Stimulated activated CD4-positive, alpha-beta T cell treated with anti-CD3 and anti-CD28 coated beads, TNF-alpha, amount 100 ng/mL, for 1 hour (primary cell): Measurements from ENCODE around the gene ANGEL2.
A peak's percentile ranks its signal among the peaks of the same experiment; 100 is the strongest.
"Not testable (repeated sequence)": the region's sequence is repeated elsewhere in the genome, so short reads cannot be mapped to it uniquely, and the experiment has no call there.

Experiments used
- DNase-seq, 3 donors: peaks; one replicate each; pipeline ENCODE4 v3.0.0-alpha.2; 2020; ENCODE audit warnings: low read depth in 3 of 3, low spot score in 1 of 3

ANGEL2 gene, protein sequence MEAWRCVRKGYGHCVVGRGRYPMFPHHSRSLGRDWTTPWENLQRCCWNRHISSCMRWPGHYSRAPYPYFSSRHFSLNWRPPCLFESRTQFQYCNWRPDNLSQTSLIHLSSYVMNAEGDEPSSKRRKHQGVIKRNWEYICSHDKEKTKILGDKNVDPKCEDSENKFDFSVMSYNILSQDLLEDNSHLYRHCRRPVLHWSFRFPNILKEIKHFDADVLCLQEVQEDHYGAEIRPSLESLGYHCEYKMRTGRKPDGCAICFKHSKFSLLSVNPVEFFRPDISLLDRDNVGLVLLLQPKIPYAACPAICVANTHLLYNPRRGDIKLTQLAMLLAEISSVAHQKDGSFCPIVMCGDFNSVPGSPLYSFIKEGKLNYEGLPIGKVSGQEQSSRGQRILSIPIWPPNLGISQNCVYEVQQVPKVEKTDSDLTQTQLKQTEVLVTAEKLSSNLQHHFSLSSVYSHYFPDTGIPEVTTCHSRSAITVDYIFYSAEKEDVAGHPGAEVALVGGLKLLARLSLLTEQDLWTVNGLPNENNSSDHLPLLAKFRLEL

DNA sequence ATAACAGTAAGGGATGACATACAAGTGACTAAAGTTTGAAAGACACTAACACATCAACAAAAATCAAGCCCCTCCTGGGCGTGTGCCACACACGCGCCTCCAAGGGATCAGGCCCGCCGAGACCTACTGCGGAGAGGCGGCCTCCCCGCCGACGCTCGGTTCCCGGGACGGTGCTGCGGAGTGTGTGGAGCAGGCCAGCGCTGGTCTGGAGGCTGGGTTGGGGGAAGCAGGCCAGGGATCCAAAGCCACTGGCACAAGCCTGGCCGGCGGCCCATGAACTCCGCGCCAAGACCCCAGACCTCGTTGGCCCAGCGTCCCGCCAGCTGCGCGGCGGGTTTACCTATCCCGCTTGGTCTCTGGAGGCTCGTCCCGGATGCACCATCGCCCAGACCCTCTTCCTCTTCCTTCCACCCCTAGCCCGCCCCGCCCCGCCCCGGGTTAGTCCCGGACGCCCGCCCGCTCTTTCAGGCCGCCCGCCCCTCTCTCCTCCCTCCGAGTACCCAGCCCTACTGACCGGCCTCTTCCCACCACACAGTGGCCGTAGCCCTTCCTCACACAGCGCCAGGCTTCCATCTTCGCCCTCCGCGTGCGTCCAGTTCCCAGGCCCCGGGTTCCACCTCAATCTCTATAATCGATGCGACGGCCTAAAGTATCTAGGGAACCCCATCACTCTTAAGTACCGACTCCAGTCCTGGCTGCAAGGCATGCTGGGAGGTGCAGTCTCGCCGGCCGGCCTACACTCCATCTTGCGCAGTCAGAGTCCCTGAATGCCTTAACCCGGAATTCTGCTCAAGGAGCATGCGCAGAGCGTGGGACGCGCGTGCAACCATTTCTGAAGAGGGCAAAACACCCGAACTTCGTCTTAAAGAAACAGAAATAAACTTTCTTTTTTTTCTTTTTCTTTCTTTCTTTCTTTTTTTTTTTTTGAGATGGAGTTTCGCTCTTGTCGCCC is at the start of gene ANGEL2:
TSS of gene ANGEL2 (minus strand) at position 769 of the 952 bp plus-strand sequence. CDS start at position 573, 196 bp downstream.
- DNase-seq = peak; percentile 89 to 91 (median 89)

GRCh38 chr1:213061263-213061662 is 45.6 kb upstream of the ANGEL2 start:
- DNase-seq = no peak

GRCh38 chr1:213060836-213061235 is 45.2 kb upstream of the ANGEL2 start:
- DNase-seq = no peak

DNA sequence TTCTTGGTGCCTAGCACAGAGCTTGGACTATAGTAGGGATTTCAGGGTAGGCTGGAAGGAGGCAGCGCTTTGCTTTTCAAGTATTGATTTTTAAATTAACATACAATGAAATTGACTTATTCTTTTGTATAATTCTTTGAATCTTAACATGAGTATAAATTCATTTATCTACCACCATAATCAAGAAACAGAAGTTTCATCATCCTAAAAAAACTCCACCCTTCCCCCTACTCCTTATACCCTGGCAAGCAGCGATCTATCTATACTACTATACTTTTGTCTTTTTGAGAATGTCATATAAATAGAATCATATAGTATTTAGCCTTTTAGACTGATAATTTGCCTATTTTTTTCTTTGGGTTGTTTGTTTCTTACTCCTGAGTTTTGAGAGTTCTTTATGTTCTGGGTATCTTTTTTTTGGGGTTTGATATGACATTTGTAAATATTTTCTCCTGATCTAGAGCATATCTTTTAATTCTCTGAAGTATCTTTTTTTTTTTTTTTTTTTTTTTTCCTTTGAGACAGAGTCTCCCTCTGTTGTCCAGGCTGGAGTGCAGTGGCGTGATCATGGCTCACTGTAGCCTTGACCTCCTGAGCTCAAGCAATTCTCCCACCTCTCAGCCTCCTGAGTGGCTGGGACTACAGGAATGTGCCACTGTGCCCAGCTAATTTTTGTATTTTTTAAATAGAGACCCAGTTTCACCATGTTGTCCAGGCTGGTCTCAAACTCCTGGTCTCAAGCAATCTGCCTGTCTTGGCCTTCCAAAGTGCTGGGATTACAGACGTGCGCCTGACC is 41.8 kb upstream of the ANGEL2 start:
- no peak for DNase-seq

GRCh38 chr1:213055767-213056166 is 40.1 kb upstream of the ANGEL2 start:
- DNase-seq = no peak

- no peak for DNase-seq
Measured at GRCh38 chr1:213054733-213055591, 39.3 kb upstream of the ANGEL2 start.

GRCh38 chr1:213054142-213054541 is 38.5 kb upstream of the ANGEL2 start:
- DNase-seq = no peak

DNA sequence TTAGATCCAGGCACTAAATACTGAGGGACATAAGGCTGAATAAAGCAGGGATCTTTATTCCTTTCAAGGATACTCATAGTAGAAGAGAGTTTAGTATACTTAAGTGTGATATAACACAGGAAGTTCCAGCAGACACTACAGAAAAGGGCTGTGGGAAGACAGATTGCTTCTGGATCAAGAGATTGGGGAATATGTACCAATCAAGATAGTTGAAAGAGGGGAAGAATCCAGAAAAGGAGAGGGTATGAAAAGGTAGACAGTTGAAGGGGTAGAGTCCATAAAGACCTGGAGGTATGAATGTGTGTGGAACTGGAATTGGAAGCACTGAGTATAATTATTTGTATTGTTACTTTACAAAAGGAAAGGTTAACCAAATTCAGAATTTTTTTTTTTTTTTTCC is 37.8 kb upstream of the ANGEL2 start:
- no peak for DNase-seq

GRCh38 chr1:213051881-213052202 is 36.2 kb upstream of the ANGEL2 start:
- no peak for DNase-seq

GRCh38 chr1:213051127-213051880 is 35.6 kb upstream of the ANGEL2 start, which contains the start of gene RPS6KC1:
TSS of gene RPS6KC1 (plus strand) at chr1:213051241. CDS start at chr1:213051405, 164 bp downstream.
- peak; percentile 41 to 67 (median 58) for DNase-seq

- no peak for DNase-seq
Measured at GRCh38 chr1:213050745-213051126, 35.1 kb upstream of the ANGEL2 start.

DNA sequence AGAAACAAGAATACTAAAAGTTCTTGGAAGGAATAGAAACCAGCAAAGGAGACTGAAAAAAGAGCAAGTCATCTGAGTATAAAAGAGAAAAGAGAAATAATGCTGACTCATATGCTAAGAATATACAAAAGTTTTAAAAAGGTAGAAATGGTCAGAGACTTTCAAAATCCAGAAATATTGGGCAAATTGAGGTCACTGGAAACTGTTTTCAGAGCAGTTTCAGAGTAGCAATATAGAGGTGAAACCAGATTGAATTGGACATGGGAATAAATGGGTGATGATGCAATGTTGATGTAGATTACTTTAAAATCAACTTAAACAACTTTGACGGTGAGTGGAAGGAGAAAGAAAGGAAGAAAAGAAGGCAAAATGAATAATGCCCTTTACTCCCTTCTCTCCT is 33.6 kb upstream of the ANGEL2 start:
- DNase-seq = no peak

DNA sequence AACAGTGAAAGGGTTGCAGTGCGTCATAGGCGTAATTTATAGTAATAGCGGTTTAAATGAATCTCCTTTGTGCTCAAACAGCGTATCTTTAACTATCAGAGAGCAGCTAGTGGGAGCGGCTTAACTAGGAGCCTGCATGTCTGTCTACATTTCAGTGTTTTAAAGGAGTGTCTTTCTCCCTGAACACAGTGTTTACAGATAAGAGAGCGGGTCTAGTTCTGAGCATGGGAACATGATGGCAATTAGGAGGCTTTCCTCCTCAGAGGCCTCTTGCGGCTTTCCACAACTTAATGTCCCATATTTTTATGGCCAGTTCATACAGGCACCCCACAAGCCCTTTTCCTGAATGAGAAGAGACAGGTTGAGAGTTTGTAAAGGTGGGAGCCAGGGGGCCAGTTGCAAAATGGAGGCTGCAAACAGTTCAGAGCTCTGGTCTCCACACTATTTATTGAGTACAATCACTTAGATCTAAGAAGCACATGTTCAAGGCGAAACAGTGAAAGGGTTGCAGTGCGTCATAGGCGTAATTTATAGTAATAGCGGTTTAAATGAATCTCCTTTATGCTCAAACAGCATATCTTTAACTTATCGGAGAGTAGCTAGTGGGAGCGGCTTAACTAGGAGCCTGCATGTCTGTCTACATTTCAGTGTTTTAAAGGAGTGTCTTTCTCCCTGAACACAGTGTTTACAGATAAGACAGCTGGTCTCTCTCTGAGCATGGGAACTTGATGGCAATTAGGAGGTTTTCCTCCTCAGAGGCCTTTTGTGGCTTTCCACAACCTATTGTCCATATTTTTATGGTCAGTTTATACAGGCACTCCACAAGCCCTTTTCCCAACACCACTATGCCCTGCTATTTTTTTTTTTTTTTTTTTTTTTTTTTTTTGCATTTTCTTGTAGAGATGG is 29.9 kb upstream of the ANGEL2 start:
- not testable (repeated sequence) for DNase-seq

GRCh38 chr1:213041443-213041842 is 25.8 kb upstream of the ANGEL2 start:
- DNase-seq = no peak

- no peak for DNase-seq
Measured at GRCh38 chr1:213035573-213035972, 19.9 kb upstream of the ANGEL2 start.

DNA sequence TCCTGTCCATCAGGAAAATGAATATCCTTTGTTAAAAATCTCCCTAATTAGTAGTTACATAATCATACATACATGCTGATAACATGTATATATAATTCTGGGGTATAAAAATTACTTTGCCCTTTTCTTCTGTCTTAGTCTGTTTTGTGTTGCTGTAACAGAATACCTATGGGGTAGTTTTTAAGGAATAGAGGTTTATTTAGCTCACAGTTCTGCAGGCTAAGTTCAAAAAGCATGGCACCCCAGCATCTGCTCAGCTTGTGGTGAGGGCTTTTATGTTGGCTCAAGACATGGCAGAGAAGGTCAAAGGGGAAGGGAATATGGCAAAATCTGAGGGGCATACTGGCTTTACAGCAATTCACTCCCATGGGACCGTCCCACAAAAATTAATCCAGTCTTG is 19.0 kb upstream of the ANGEL2 start:
- no peak for DNase-seq

- no peak for DNase-seq
Measured at GRCh38 chr1:213032651-213033050, 17.0 kb upstream of the ANGEL2 start.

- not testable (repeated sequence) for DNase-seq
Measured at GRCh38 chr1:213027024-213027423, 11.4 kb upstream of the ANGEL2 start.
